Omental fat pad (tissue), 4 donors: Measurements from ENCODE around the gene SMIM26. TPM values are rescaled to one million over a fixed set of nuclear protein-coding genes. Genes with fewer than 3 reads are reported as not detected.

Experiments used
- ATAC-seq: fragments of 150-250 bp; one replicate; pipeline ENCODE4 v1.9.1; 2016; ENCODE audit warnings: mild to moderate bottlenecking, moderate library complexity; ENCODE audit not compliant: low FRiP score
- DNase-seq: peaks from one replicate; pipeline ENCODE4 v3.0.0-alpha.2; 2019; ENCODE audit warnings: low spot score
- CTCF ChIP-seq, 3 donors: fragments of 450-650 bp; IDR thresholded peaks; one replicate each; pipeline ENCODE4 v1.5.1; 2016 to 2017; ENCODE audit warnings: antibody characterized with exemption in 3 of 3, mild to moderate bottlenecking in 3 of 3, moderate library complexity in 2 of 3
- total RNA-seq, 4 donors: library from RNA; depleted of rRNA; stranded (reverse); fragments of >200 nt; gene quantifications; one replicate each; pipeline ENCODE4 v1.1.0, GENCODE V29; 2016

The SMIM26 gene
- total RNA-seq, 4 donors from 2014 or later = 84.2 to 145 (median 113) TPM

GRCh38 chr20:18578581-18578980 is 11.3 kb downstream of the SMIM26 start:
- no peak for ATAC-seq
- DNase-seq = no peak
- TF ChIP-seq CTCF (IDR thresholded peaks at IDR 0.05) = no peak

GRCh38 chr20:18580012-18580411 is 12.8 kb downstream of the SMIM26 start:
- TF ChIP-seq CTCF (IDR thresholded peaks at IDR 0.05) = no peak
- ATAC-seq = no peak
- DNase-seq = no peak

DNA sequence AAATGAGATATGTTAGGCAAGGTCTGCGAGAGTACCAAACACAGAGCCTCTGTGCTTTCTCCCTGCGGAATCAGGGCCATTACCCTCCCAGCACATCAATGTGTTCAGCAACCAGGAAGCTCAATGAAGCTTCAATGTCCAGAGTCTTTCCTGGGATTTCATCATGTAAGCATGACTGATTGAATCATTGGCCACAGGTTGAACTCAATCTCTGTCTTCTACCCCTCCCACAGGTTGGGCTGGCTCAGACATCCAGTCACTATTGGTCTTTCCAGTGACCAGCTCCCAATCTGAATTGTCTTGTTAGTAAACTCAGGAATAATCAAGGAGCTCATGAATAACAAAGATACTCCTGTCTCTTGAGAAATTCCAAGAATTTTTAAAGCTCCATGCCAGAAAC is 17.9 kb downstream of the SMIM26 start:
- no peak for DNase-seq
- no peak for TF ChIP-seq CTCF (IDR thresholded peaks at IDR 0.05)
- ATAC-seq = no peak

- ATAC-seq (peak; percentile 98), DNase-seq (peak; percentile 94)
- no peak for TF ChIP-seq CTCF (IDR thresholded peaks at IDR 0.05)
These were observed 20.7 kb downstream of the SMIM26 start, which contains the start of gene DTD1 for GRCh38 chr20:18587665-18588573. DTD1 (plus strand) TSS chr20:18588054; CDS start chr20:18588073, 19 bp downstream.

DNA sequence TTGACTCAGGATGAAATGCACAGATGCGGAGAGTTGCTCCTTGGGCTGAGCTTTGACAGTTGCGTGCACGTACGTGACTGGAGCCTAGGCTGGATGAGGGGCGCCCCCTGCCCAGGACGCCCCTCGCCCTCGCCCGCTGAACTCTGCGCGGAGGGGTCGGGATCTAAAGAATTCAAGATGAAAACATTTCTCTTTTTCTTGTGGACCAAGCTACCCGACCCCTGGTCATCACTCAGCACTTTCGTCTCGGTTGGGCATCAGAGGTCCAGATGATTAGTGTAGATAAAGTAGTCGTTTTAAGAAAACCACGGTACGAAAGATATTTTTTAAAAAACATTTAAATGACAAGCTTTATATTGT is 21.3 kb downstream of the SMIM26 start:
- no peak for TF ChIP-seq CTCF (IDR thresholded peaks at IDR 0.05)
- DNase-seq (no peak), ATAC-seq (no peak)

DNA sequence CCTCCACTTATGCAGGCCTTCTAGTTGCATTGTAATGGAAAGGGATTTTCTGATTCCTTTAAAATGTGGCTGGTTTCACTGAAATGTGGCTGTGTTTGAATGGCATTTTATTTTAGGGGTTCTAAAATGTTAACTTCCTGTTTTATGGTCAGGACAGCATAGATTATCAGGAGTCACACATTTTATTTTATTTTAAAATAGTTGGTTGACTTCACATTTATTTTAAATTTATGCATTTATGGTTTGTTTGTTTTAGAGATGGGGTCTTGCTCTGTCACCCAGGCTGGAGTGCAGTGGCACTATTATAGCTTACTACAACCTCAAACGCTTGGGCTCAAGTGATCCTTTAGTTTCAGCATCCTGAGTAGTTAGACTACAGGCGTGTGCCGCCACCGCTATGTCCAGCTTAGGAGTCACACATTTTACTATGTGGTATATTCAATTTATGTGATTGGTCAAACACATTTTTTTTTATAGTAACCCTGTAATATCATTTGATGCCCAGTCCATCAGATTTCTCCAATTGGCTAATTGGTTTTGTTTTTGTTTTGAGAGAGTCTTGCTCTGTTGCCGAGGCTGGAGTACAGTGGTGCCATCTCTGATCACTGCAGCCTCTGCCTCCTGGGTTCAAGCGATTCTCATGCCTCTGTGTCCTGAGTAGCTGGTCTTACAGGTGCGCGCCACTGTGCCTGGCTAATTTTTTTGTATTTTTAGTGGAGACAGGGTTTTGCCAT is 22.9 kb downstream of the SMIM26 start:
- no peak for TF ChIP-seq CTCF (IDR thresholded peaks at IDR 0.05)
- ATAC-seq = no peak
- DNase-seq = no peak
